Mesenchymal stem cell (in vitro differentiated cells and primary cell): ENCODE data around the gene PLA2G6.

ENCODE experiments used
- DNase-seq: peaks from one replicate; pipeline ENCODE4 v3.0.0-alpha.2; 2013
- H2AFZ ChIP-seq: one replicate; pipeline ENCODE4 v1.6.1; 2013; ENCODE audit warnings: low read depth, mild to moderate bottlenecking, control low read depth, inconsistent platforms, low read length, moderate library complexity
- H2AK5ac ChIP-seq: 2 replicates; pipeline ENCODE4 v1.6.1; 2013; ENCODE audit warnings: low read length, moderate library complexity, mild to moderate bottlenecking, inconsistent platforms; ENCODE audit not compliant: severe bottlenecking
- H2BK120ac ChIP-seq: one replicate; pipeline ENCODE4 v1.6.1; 2013; ENCODE audit warnings: low read depth, mild to moderate bottlenecking, inconsistent platforms, low read length, moderate library complexity
- H2BK12ac ChIP-seq, 2 experiments: one replicate each; pipeline ENCODE4 v1.6.1; 2013; ENCODE audit warnings: inconsistent platforms in 2 of 2, low read length in 2 of 2, mild to moderate bottlenecking in 2 of 2, moderate library complexity in 2 of 2, control low read depth in 1 of 2
- H2BK15ac ChIP-seq: one replicate; pipeline ENCODE4 v1.6.1; 2013; ENCODE audit warnings: mild to moderate bottlenecking, low read depth, inconsistent platforms; ENCODE audit not compliant: poor library complexity, severe bottlenecking
- H2BK5ac ChIP-seq: 2 replicates; pipeline ENCODE4 v1.6.1; 2013; ENCODE audit warnings: low read depth, mild to moderate bottlenecking, low read length, control low read depth, inconsistent platforms; ENCODE audit not compliant: poor library complexity, severe bottlenecking
- H3K14ac ChIP-seq, 2 experiments: one replicate each; pipeline ENCODE4 v1.6.1; 2013; ENCODE audit warnings: inconsistent platforms in 2 of 2, low read length in 2 of 2, control low read depth in 1 of 2, mild to moderate bottlenecking in 1 of 2, moderate library complexity in 1 of 2
- H3K18ac ChIP-seq, 2 experiments: one replicate each; pipeline ENCODE4 v1.6.1; 2013; ENCODE audit warnings: inconsistent platforms in 2 of 2, low read length in 2 of 2, control low read depth in 1 of 2, low read depth in 1 of 2, mild to moderate bottlenecking in 1 of 2
- H3K23ac ChIP-seq, 2 experiments: one replicate each; pipeline ENCODE4 v1.6.1; 2013; ENCODE audit warnings: inconsistent platforms in 2 of 2, low read length in 2 of 2, mild to moderate bottlenecking in 2 of 2, moderate library complexity in 2 of 2, control low read depth in 1 of 2
- H3K27ac ChIP-seq: 2 replicates; pipeline ENCODE4 v1.5.1; 2013; ENCODE audit warnings: mild to moderate bottlenecking, moderate library complexity, low read length, control low read depth, inconsistent platforms; ENCODE audit not compliant: poor library complexity, severe bottlenecking
- H3K27me3 ChIP-seq, 2 experiments: 2 replicates each; pipeline versions ENCODE4 v1.6.1 to v1.7.0; 2013; ENCODE audit warnings: low read length in 2 of 2, mild to moderate bottlenecking in 2 of 2, moderate library complexity in 2 of 2, control low read depth in 1 of 2, inconsistent platforms in 1 of 2; ENCODE audit not compliant: control insufficient read depth in 1 of 2, insufficient read depth in 1 of 2
- H3K36me3 ChIP-seq, 2 experiments: 2 replicates each; pipeline versions ENCODE4 v1.6.1 to v1.7.0; 2013; ENCODE audit warnings: low read length in 2 of 2, control low read depth in 1 of 2, inconsistent platforms in 1 of 2, low read depth in 1 of 2, mild to moderate bottlenecking in 1 of 2; ENCODE audit not compliant: insufficient read depth in 2 of 2, control insufficient read depth in 1 of 2
- H3K4ac ChIP-seq, 2 experiments: one replicate each; pipeline ENCODE4 v1.6.1; 2013; ENCODE audit warnings: inconsistent platforms in 2 of 2, low read length in 2 of 2, mild to moderate bottlenecking in 2 of 2, moderate library complexity in 2 of 2, control low read depth in 1 of 2, low read depth in 1 of 2
- H3K4me1 ChIP-seq: 2 replicates; pipeline ENCODE4 v1.6.1; 2013; ENCODE audit warnings: low read depth, low read length, control low read depth; ENCODE audit not compliant: control insufficient read depth, insufficient read depth
- H3K4me2 ChIP-seq: 2 replicates; pipeline ENCODE4 v1.6.1; 2013; ENCODE audit warnings: low read length, mild to moderate bottlenecking, inconsistent platforms; ENCODE audit not compliant: poor library complexity, severe bottlenecking
- H3K4me3 ChIP-seq, 2 experiments: 2 replicates each; pipeline versions ENCODE4 v1.5.1 to v1.7.0; 2013; ENCODE audit warnings: low read length in 2 of 2, mild to moderate bottlenecking in 2 of 2, control low read depth in 1 of 2, low read depth in 1 of 2; ENCODE audit not compliant: insufficient read depth in 1 of 2
- H3K79me1 ChIP-seq: replicated peaks from 2 replicates; pipeline ENCODE4 v1.6.1; 2013; ENCODE audit warnings: mild to moderate bottlenecking, control low read depth, low read length, inconsistent platforms; ENCODE audit not compliant: poor library complexity, severe bottlenecking
- H3K9ac ChIP-seq: 2 replicates; pipeline ENCODE4 v1.7.0; 2013; ENCODE audit warnings: mild to moderate bottlenecking, low read length, moderate library complexity
- H3K9me3 ChIP-seq: 2 replicates; pipeline ENCODE4 v1.7.0; 2013; ENCODE audit warnings: mild to moderate bottlenecking, low read length; ENCODE audit not compliant: control insufficient read depth
- H4K8ac ChIP-seq: one replicate; pipeline ENCODE4 v1.6.1; 2013; ENCODE audit warnings: inconsistent platforms, mild to moderate bottlenecking, low read length, moderate library complexity
- H4K91ac ChIP-seq: one replicate; pipeline ENCODE4 v1.6.1; 2013; ENCODE audit warnings: mild to moderate bottlenecking, low read length, inconsistent platforms
- WGBS: methylation state at CpG from one replicate; pipeline ENCODE4 v1.1.7; 2013; ENCODE audit warnings: mixed read lengths; 5-methylcytosine and 5-hydroxymethylcytosine counted together

The PLA2G6 gene

DNA sequence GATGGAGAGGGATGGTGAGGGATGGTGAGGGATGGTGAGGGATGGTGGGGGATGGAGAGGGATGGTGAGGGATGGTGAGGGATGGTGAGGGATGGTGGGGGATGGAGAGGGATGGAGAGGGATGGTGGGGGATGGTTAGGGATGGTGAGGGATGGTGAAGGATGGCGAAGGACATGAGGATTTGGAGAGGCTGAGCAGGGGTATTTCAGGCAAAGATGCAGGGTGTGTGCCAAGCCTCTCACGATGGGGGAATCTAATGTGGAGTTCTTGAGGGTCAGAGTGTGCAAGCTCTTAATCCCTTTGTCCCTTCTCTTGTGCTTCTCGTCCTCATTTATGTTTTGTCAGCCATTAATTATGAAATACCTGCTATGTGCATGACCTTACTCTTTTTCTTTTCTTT lies 7.5 kb upstream of the PLA2G6 start:
- no peak overlapping the region for H2BK120ac ChIP-seq
- no peak overlapping the region for H4K8ac ChIP-seq
- no peak overlapping the region for H3K18ac ChIP-seq
- no peak overlapping the region for H3K4me3 ChIP-seq
- no peak overlapping the region for H2BK5ac ChIP-seq
- no peak overlapping the region for H3K4me2 ChIP-seq
- H2BK15ac ChIP-seq = no peak overlapping the region
- no peak overlapping the region for H2AFZ ChIP-seq
- H4K91ac ChIP-seq = no peak overlapping the region
- H3K4ac ChIP-seq = no peak overlapping the region
- no peaks in the 10 kb centered on the region for H3K79me1 ChIP-seq
- DNase-seq = no peak
- H3K14ac ChIP-seq = no peak overlapping the region
- 87% methylated on average over 3 of the region's 3 CpGs for WGBS
- H3K27me3 ChIP-seq = no peaks in the 10 kb centered on the region
- no peaks in the 10 kb centered on the region for H3K36me3 ChIP-seq
- no peak overlapping the region for H3K9ac ChIP-seq
- no peak overlapping the region for H2AK5ac ChIP-seq
- no peak overlapping the region for H3K27ac ChIP-seq
- no peak overlapping the region for H2BK12ac ChIP-seq
- H3K9me3 ChIP-seq = no peaks in the 10 kb centered on the region
- H3K4me1 ChIP-seq = peaks cover 3% of the 10 kb centered on the region
- H3K23ac ChIP-seq = no peak overlapping the region

DNA sequence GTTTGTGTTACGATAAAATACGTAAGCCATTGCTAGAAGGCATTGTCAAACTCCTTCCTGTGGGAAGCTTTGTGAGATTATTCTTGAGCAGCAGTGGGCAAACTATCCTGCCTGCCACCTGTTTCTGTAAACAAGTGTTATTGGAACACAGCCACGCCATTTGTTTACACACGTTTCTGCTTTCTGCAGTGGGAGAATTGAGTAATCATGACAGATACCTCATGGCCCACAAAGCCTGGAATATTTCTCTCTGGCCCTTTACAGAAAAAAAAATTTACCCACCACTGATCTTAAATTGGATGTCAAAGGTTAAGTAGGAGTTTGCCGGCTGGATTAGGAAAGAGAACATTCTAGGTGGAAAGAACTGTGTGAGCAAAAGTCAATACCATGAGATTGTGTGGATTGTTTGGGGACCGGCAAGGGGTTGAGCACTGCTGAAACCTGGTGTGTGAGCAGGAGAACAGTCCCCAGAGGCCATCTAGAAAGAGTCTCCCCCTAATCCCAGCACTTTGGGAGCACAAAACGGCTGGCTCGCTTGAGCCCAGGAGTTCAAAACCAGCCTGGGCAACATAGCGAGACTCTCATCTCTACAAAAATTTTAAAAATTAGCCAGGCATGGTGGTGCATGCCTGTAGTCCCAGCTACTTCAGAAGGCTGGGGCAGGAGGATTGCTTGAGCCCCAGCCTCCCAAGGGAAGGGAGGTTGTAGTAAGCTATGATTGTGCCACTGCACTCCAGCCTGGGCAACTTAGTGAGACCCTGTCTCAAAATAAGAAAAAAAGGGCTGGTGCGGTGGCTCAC lies 6.0 kb upstream of the PLA2G6 start:
- Histone ChIP-seq H3K9me3 (no peaks in the 10 kb centered on the region), H4K8ac (no peak overlapping the region), H3K18ac (no peak overlapping the region), H3K9ac (no peak overlapping the region), H2BK12ac (peak overlapping the region in 1 of 2 experiments; percentile 28), H2AK5ac (no peak overlapping the region), H3K27ac (no peak overlapping the region), H3K79me1 (no peaks in the 10 kb centered on the region), H3K14ac (no peak overlapping the region), H2BK15ac (no peak overlapping the region), H2AFZ (no peak overlapping the region), H3K4me2 (no peak overlapping the region), H3K36me3 (no peaks in the 10 kb centered on the region), H3K4ac (peak overlapping the region in 1 of 2 experiments; percentile 38), H3K4me1 (peaks cover 3% of the 10 kb centered on the region), H2BK120ac (no peak overlapping the region), H3K4me3 (no peak overlapping the region), H3K23ac (no peak overlapping the region), H2BK5ac (no peak overlapping the region), H3K27me3 (no peaks in the 10 kb centered on the region), H4K91ac (no peak overlapping the region)
- 57% methylated on average over 10 of the region's 10 CpGs for WGBS
- DNase-seq = peak; percentile 92

DNA sequence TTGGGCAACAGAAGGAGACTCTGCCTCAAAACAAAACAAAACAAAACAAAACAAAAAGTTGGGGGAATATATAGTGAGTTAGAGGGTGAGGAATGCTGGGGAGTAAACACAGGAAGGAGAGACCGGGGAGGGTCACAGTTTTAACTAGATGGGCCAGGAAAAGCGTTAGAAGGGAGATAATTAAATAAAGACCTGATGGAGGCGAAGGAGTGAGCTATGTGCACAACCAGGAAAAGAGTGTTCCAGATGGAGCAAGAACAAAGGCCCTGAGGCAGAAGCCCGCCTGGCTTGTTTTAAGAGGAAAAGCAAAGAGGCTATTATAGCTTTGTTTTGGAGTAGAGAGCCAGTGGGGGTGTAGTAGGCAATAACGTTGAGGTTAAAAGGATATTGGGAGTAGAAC lies 4.8 kb upstream of the PLA2G6 start:
- Histone ChIP-seq H2AFZ (no peak overlapping the region), H2AK5ac (no peak overlapping the region), H3K23ac (no peak overlapping the region), H3K4me2 (no peak overlapping the region), H3K9me3 (no peaks in the 10 kb centered on the region), H2BK15ac (no peak overlapping the region), H3K18ac (no peak overlapping the region), H3K36me3 (no peaks in the 10 kb centered on the region), H4K8ac (no peak overlapping the region), H3K79me1 (no peaks in the 10 kb centered on the region), H3K4me1 (no peaks in the 10 kb centered on the region), H2BK12ac (no peak overlapping the region), H3K27me3 (no peaks in the 10 kb centered on the region), H3K27ac (no peak overlapping the region), H2BK120ac (no peak overlapping the region), H2BK5ac (no peak overlapping the region), H3K14ac (no peak overlapping the region), H4K91ac (no peak overlapping the region), H3K4me3 (no peak overlapping the region), H3K4ac (no peak overlapping the region), H3K9ac (no peak overlapping the region)
- WGBS = 29% methylated on average over 5 of the region's 5 CpGs
- DNase-seq = peak; percentile 80

DNA sequence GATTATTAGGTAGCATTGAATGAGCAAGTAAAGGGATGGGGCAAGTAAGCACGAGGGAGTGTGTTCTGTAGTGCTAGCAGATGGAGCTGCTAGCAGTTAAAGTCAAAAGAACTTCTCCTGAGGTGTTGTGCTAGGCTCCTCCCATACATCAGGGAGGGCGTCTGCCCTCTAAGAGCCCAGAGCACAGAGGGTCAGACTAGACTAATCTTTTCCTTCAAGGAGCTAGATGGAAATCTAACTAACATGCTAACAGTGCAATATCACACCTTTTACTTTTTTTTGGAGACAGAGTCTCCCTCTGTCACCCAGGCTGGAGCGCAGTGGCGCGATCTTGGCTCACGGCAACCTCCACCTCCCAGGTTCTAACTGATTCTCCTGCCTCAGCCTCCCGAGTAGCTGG lies 3.2 kb upstream of the PLA2G6 start:
- no peak overlapping the region for H3K4me3 ChIP-seq
- H3K14ac ChIP-seq = no peak overlapping the region
- H3K23ac ChIP-seq = no peak overlapping the region
- H3K4ac ChIP-seq = no peak overlapping the region
- H3K27ac ChIP-seq = no peak overlapping the region
- H3K27me3 ChIP-seq = no peaks in the 10 kb centered on the region
- no peak overlapping the region for H3K9ac ChIP-seq
- H3K9me3 ChIP-seq = no peaks in the 10 kb centered on the region
- H2AK5ac ChIP-seq = no peak overlapping the region
- H4K8ac ChIP-seq = no peak overlapping the region
- H3K36me3 ChIP-seq = no peaks in the 10 kb centered on the region
- H2BK12ac ChIP-seq = no peak overlapping the region
- H2BK5ac ChIP-seq = no peak overlapping the region
- no peak overlapping the region for H3K4me2 ChIP-seq
- WGBS = 82% methylated on average over 7 of the region's 7 CpGs
- DNase-seq = no peak
- peaks cover 8% of the 10 kb centered on the region for H3K4me1 ChIP-seq
- H3K18ac ChIP-seq = no peak overlapping the region
- no peak overlapping the region for H2AFZ ChIP-seq
- H3K79me1 ChIP-seq = peaks cover 6% of the 10 kb centered on the region
- H4K91ac ChIP-seq = no peak overlapping the region
- no peak overlapping the region for H2BK120ac ChIP-seq
- H2BK15ac ChIP-seq = no peak overlapping the region
